Upper lobe of left lung (tissue), 6 donors: ENCODE results near the gene EEIG2. TPM values are rescaled to one million over a fixed set of nuclear protein-coding genes. Genes with fewer than 3 reads are reported as not detected.

Source experiments
- ATAC-seq, 2 donors: fragments of 200-7000 bp; cut with Tn5 transposase; one replicate each; pipeline ENCODE4 v1.9.1; 2022; ENCODE audit warnings: mild to moderate bottlenecking in 2 of 2, moderate library complexity in 2 of 2; ENCODE audit not compliant: low FRiP score in 2 of 2
- DNase-seq, 2 donors: peaks; one replicate each; pipeline ENCODE4 v3.0.0-alpha.2; 2019 to 2020
- H3K27ac ChIP-seq, 4 donors: fragments of 200-600 bp; sonication (generic); one replicate each; pipeline ENCODE4 v1.5.1; 2016 to 2019
- H3K27me3 ChIP-seq, 4 donors: fragments of 200-600 bp; sonication (generic); one replicate each; pipeline ENCODE4 v1.5.1; 2017 to 2019
- H3K36me3 ChIP-seq, 4 donors: fragments of 200-600 bp; sonication (generic); one replicate each; pipeline ENCODE4 v1.5.1; 2016 to 2019
- H3K4me1 ChIP-seq, 4 donors: fragments of 200-600 bp; sonication (generic); one replicate each; pipeline ENCODE4 v1.5.1; 2018 to 2019
- H3K4me3 ChIP-seq, 4 donors: fragments of 200-600 bp; sonication (generic); one replicate each; pipeline ENCODE4 v1.5.1; 2017 to 2019; ENCODE audit warnings: mild to moderate bottlenecking in 2 of 4, moderate library complexity in 1 of 4
- H3K9me3 ChIP-seq, 4 donors: fragments of 200-600 bp; sonication (generic); one replicate each; pipeline ENCODE4 v1.5.1; 2018 to 2019
- EP300 ChIP-seq, 4 donors: sonication (generic); formaldehyde crosslinking; IDR thresholded peaks; one replicate each; pipeline ENCODE4 v1.5.1; 2017; ENCODE audit warnings: antibody characterized with exemption in 4 of 4, control low read depth in 2 of 4
- POLR2A ChIP-seq, 4 donors: fragments of 450-650 bp; IDR thresholded peaks; one replicate each; pipeline ENCODE4 v1.5.1; 2016 to 2017; ENCODE audit warnings: antibody characterized with exemption in 4 of 4, mild to moderate bottlenecking in 2 of 4
- POLR2AphosphoS5 ChIP-seq, 2 donors: sonication (generic); formaldehyde crosslinking; IDR thresholded peaks; one replicate each; pipeline ENCODE4 v1.5.1; 2017; ENCODE audit warnings: antibody characterized with exemption in 2 of 2
- WGBS, 2 donors: methylation state at CpG; one replicate each; pipeline ENCODE4 v1.1.5; 2017 to 2018; 5-methylcytosine and 5-hydroxymethylcytosine counted together
- total RNA-seq, 6 donors: library from RNA; depleted of rRNA in 4 of 6; stranded (reverse); fragments of >200 nt in 4 of 6; gene quantifications; one replicate each; pipeline versions ENCODE4 v1.1.0 to v1.2.1, GENCODE V29; 2016 to 2021
- TF ChIP-seq, protein P1 (sequence below), 6 experiments: fragments of 450-650 bp in 4 of 6; fragments of 200-600 bp in 2 of 6; sonication (generic) in 2 of 6; IDR thresholded peaks; one replicate each; pipeline ENCODE4 v1.5.1; 2016 to 2019; ENCODE audit warnings: antibody characterized with exemption in 6 of 6
- donor health status: DM: no; HTN: no; CAD: no; lungs with moderate emphysema.
- donor health status: DM: no; HTN: yes; CAD: no; lungs with severe emphysema.

EEIG2 gene
- total RNA-seq, 6 donors from 2014 or later: 8.4 to 19.9 (median 15.1) TPM

DNA sequence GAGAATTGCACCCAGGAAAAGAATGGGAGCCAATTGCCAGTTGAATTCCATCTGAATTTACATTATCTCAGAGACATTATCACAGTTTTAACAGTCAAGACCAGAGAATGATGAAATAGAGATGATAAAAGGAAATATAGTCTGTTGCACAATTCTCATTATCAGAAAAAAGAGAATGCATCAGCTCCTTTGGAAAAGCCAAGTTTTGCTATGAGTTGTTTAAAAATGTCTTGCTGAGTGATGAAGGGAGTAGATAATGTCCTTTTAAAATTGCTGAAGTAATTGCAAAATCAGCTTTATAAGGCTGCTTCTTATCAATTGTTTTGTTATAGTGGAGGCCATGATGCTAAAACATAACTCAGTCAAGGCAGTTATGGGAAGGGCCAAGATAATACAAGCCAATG lies 37.9 kb upstream of the EEIG2 start:
- DNase-seq (no peak), ATAC-seq (peak in 1 of 2 donors; percentile 16)
- Histone ChIP-seq H3K36me3 (no peaks in the 10 kb centered on the region), H3K4me3 (no peak overlapping the region), H3K27ac (no peak overlapping the region), H3K4me1 (no peaks in the 10 kb centered on the region), H3K9me3 (peaks cover 0 to 6% (median 0%) of the 10 kb centered on the region in 4 donors), H3K27me3 (no peaks in the 10 kb centered on the region)
- TF ChIP-seq EP300 (IDR thresholded peaks at IDR 0.05): no peak
- TF ChIP-seq, protein P1, sequence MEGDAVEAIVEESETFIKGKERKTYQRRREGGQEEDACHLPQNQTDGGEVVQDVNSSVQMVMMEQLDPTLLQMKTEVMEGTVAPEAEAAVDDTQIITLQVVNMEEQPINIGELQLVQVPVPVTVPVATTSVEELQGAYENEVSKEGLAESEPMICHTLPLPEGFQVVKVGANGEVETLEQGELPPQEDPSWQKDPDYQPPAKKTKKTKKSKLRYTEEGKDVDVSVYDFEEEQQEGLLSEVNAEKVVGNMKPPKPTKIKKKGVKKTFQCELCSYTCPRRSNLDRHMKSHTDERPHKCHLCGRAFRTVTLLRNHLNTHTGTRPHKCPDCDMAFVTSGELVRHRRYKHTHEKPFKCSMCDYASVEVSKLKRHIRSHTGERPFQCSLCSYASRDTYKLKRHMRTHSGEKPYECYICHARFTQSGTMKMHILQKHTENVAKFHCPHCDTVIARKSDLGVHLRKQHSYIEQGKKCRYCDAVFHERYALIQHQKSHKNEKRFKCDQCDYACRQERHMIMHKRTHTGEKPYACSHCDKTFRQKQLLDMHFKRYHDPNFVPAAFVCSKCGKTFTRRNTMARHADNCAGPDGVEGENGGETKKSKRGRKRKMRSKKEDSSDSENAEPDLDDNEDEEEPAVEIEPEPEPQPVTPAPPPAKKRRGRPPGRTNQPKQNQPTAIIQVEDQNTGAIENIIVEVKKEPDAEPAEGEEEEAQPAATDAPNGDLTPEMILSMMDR (IDR thresholded peaks at IDR 0.05): no peak
- no peak for TF ChIP-seq POLR2AphosphoS5 (IDR thresholded peaks at IDR 0.05)
- TF ChIP-seq POLR2A (IDR thresholded peaks at IDR 0.05): no peak

DNA sequence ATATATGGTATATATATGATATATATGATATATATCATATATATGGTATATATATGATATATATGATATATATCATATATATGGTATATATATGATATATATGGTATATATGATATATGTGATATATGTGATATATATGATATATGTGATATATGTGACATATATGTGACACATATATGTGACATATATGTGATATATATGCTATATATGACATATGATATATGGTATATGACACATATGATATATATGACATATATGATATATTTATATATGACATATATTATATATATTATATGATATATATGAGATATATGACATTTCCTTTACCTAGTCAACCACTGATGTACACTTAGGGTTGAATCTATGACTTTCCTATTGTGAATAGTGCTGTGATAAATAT lies 36.1 kb upstream of the EEIG2 start:
- TF ChIP-seq POLR2AphosphoS5 (IDR thresholded peaks at IDR 0.05): no peak
- TF ChIP-seq EP300 (IDR thresholded peaks at IDR 0.05): no peak
- TF ChIP-seq, protein P1 (IDR thresholded peaks at IDR 0.05): no peak
- no peak for TF ChIP-seq POLR2A (IDR thresholded peaks at IDR 0.05)
- Histone ChIP-seq H3K4me3 (no peak overlapping the region), H3K36me3 (no peaks in the 10 kb centered on the region), H3K27ac (no peak overlapping the region), H3K4me1 (no peaks in the 10 kb centered on the region), H3K27me3 (no peaks in the 10 kb centered on the region), H3K9me3 (peaks cover 0 to 6% (median 0%) of the 10 kb centered on the region in 4 donors)
- DNase-seq (no peak), ATAC-seq (no peak)

DNA sequence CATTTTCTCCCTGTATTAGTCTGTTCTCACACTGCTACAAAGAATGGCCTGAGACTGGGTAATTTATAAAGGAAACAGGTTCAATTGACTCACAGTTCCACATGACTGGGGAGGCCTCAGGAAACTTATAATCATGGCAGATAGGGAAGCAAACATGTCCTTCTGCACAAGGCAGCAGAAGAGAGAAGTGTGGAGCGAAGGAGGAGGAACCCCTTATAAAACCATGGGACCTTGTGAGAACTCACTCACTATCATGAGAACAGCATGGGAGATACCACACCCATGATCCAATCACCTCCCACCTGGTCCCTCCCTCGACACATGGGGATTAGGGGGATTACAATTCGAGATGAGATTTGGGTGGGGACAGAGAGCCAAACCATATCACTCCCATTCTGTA lies 35.2 kb upstream of the EEIG2 start:
- Histone ChIP-seq H3K27me3 (no peaks in the 10 kb centered on the region), H3K4me3 (no peak overlapping the region), H3K9me3 (peaks cover 0 to 6% (median 0%) of the 10 kb centered on the region in 4 donors), H3K36me3 (no peaks in the 10 kb centered on the region), H3K27ac (no peak overlapping the region), H3K4me1 (no peaks in the 10 kb centered on the region)
- DNase-seq (no peak), ATAC-seq (no peak)
- TF ChIP-seq EP300 (IDR thresholded peaks at IDR 0.05): no peak
- 85 to 98% methylated on average over 3 of the region's 3 CpGs for WGBS, 2 donors

DNA sequence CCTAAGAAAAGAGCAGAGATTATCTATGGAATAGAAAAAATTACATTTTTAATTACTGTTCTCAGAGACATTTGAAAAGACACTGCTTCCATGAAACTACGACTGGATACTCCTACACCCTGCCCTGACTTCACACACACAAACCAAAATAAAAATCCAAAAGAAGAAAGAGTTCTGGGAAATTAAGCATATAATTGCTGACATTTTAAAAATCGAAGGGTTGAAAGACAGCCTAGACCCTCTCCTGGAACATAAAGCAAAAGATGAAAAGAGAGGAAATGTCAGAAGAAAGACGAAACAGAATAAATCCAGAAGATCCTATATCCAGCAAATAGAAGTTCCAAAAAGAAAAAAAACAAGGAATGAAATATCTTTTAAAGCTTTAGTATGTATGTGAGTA lies 32.8 kb upstream of the EEIG2 start:
- Histone ChIP-seq H3K4me3 (no peak overlapping the region), H3K27me3 (no peaks in the 10 kb centered on the region), H3K9me3 (peaks cover 0 to 6% (median 0%) of the 10 kb centered on the region in 4 donors), H3K27ac (no peak overlapping the region), H3K4me1 (no peaks in the 10 kb centered on the region), H3K36me3 (no peaks in the 10 kb centered on the region)
- WGBS, 2 donors: 59 to 89% methylated on average over 3 of the region's 3 CpGs
- TF ChIP-seq POLR2AphosphoS5 (IDR thresholded peaks at IDR 0.05): no peak
- TF ChIP-seq EP300 (IDR thresholded peaks at IDR 0.05): no peak
- TF ChIP-seq, protein P1 (IDR thresholded peaks at IDR 0.05): no peak
- no peak for TF ChIP-seq POLR2A (IDR thresholded peaks at IDR 0.05)
- ATAC-seq (no peak), DNase-seq (no peak)

DNA sequence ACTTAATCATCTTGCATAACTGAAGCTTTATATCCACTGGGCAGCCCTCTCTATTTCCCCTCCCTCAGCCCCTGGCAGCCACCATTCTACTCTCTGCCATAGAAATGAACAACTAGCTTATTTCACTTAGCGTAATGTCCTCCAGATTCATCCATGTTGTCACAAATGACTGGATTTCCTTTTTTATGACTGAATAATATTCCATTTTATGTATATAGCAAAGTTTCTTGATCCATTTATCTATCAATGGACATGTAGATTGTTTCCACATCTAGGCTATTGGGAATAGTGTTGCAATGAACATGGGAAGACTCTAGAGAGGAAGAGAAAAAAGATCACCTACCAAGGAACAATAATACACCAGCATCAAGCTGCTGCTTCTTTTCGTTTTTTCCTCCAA lies 32.1 kb upstream of the EEIG2 start:
- TF ChIP-seq POLR2A (IDR thresholded peaks at IDR 0.05) (no peak), EP300 (IDR thresholded peaks at IDR 0.05) (no peak), POLR2AphosphoS5 (IDR thresholded peaks at IDR 0.05) (no peak)
- TF ChIP-seq, protein P1 (IDR thresholded peaks at IDR 0.05): no peak
- DNase-seq: no peak
- H3K27me3 ChIP-seq: no peaks in the 10 kb centered on the region
- WGBS, 2 donors: 95 to 100% methylated on average over 2 of the region's 2 CpGs
- no peak overlapping the region for H3K27ac ChIP-seq
- no peak for ATAC-seq
- H3K36me3 ChIP-seq: no peaks in the 10 kb centered on the region
- H3K9me3 ChIP-seq: peaks cover 0 to 6% (median 0%) of the 10 kb centered on the region in 4 donors
- H3K4me1 ChIP-seq: peaks cover 0 to 3% (median 0%) of the 10 kb centered on the region in 4 donors
- H3K4me3 ChIP-seq: no peak overlapping the region
